ENCODE data around the gene RALGPS2.

GRCh38 chr1:178919581-178919980, 194.5 kb downstream of the RALGPS2 start:
- no peak for TF ChIP-seq EZH2phosphoT487 (IDR thresholded peaks at IDR 0.05; ENCODE audit: insufficient read depth, low read depth)
- TF ChIP-seq EZH2 (IDR thresholded peaks at IDR 0.05; ENCODE audit: insufficient read depth, poor library complexity, severe bottlenecking): no peak
